GM12874 (cell line): ENCODE data around the gene SLC29A3.

Experiments used
- CTCF ChIP-seq: IDR thresholded peaks from 2 replicates; pipeline ENCODE4 v1.5.1; 2011; ENCODE audit warnings: low read depth, mild to moderate bottlenecking, control low read depth, low read length, moderate library complexity; ENCODE audit not compliant: insufficient read depth

SLC29A3 gene

DNA sequence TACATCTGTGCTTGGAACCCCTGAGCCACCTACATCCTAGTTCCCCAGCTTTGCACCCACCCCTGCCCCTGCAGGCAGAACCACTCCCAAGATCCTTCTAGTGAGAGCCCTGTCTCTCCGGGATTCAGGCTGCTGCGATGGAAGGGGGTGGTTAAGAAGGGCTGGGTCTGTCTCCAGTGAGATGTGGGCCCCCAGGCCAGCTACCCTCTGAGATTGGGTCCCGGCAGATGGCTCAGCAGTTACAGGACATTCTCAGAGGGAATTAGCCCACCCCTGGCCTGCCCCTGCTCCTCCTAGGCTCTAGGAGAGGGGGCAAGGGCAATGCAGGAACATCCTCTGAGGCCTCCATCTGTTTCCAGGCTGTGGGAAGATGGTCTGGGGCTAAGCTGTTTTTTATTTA, 27.7 kb downstream of the SLC29A3 start:
- TF ChIP-seq CTCF, result no peak

DNA sequence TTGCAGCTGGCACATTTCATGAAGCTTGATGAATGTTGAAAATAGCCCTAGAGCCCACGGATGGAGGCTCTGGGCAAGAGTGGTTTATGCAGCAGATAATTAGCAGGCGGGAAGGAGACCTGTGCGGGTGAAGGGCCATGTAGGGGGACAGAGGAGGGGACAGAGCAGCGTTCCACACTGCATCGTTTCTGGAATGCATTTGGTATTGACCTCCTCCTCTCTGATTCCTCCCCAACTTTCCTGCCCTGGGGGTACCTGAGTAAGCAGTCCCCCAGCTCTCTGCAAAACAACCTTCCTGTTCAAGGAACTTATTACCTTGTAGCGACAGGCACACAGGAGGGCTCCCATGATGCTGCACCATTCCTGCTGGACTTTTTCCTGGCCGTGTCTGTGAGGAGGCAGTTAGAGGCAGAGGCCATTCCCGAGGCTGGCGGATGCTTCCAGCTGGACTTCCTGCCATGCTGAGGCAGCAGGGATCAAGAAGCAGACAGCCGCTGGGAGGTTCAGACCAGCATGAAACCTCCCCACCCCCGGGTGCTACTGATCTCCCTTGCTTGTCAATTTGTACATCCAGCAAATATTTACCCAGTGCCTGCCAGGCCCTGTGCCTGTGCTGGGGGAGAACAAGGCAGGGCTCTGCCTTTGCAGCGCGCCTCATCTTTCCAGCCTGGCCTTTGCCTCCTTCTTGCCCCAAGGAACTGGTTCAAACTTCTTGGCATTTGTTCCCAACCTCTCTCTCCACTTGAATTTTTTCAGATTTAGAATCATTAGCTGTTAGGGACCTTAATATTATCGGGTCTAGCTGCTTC, 28.7 kb downstream of the SLC29A3 start:
- no peak for TF ChIP-seq CTCF

DNA sequence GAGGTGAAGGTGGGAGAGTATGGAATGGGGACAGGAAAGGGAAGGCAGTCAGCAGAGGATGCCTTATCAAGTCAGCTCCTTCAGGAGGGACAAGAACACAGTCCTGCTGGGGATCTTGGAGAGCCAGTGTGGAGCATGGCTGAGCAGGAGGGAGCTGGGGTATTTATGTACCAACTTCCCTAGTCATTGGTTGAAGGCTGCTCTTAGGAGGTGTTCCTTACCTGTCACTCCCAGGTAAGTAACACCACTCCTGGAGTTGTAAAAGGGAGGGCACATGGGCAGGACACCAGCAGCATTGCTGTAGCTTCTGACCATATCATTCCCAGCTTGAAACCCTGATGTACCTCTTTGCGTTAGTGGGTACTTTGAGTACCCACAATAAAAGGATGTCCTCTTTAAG, 29.8 kb downstream of the SLC29A3 start:
- no peak for TF ChIP-seq CTCF

DNA sequence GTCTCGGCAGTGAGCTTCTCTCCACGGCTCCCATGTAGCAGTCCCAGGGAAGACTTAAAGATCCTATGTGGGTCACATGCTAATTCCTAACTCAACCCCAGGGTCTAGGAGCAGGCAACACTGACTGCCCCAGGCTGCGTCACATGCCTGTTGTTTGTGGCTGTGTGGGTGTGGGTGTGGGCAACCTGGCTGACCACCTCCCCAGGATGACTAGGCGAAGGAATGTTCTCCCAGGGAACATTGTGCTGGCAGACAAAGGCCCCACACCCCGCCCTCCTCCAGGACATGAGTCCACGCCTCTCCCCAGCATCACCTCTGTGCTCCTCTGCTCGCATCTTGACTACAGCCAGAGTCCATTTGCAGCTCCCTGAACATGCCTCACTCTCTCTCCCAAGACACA, 30.3 kb downstream of the SLC29A3 start:
- no peak for TF ChIP-seq CTCF

DNA sequence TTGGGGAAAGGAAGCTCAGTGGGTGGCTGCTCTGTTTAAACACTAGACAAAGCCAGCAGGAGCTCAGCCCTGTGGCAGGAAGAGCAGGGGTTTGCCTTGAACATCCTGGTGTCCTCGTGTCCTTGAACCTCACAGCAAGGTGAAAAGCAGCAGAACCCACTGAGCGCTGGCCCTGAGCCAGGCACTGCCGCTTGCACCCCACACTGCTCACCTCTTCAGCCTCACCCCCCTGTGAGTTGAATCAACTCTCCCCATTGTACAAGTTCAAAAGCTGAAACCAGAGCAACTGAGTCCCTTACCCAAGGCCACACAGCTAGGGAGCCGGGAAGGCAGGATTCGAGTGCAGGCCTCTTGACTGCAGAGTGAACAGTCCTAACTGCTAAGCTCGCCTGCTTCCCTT, 32.0 kb downstream of the SLC29A3 start:
- no peak for TF ChIP-seq CTCF

- no peak for TF ChIP-seq CTCF
These were observed 32.7 kb downstream of the SLC29A3 start for GRCh38 chr10:71351628-71352319.

DNA sequence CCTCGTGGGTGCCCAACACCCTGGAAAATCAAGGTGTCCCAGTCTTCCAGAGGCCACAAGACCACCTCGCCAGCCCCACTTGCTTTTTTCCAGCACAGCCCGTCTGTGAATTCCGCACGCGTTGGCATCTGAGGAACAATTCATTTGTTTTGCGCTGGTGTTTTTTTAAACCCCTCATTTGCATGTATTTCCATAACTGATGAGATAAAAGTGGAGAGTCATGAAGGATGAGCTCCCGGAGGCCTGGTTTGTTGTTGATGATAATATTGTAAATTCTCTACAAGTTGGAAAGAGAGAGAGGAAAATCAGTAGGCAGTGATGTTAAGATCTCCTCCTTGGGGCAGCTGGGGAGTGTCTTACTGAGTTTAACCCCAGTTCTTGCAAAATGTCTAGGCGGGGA, 34.6 kb downstream of the SLC29A3 start:
- TF ChIP-seq CTCF, result no peak
